Chondrocyte (in vitro differentiated cells): ENCODE measurements around the gene PNMA8C. TPM values are rescaled to one million over a fixed set of nuclear protein-coding genes. Genes with fewer than 3 reads are reported as not detected.

Experiments
- DNase-seq: peaks from one replicate; pipeline ENCODE4 v3.0.0; 2021; ENCODE audit warnings: mixed read lengths, low spot score
- H3K27ac Mint-ChIP-seq: one replicate; pipeline ENCODE4 v1.8.0; 2021; ENCODE audit warnings: mild to moderate bottlenecking, moderate library complexity, mixed read lengths; ENCODE audit not compliant: unreplicated experiment
- H3K27me3 Mint-ChIP-seq: 2 replicates; pipeline ENCODE4 v1.8.0; 2021; ENCODE audit warnings: low read depth, mixed read lengths
- H3K36me3 Mint-ChIP-seq: 2 replicates; pipeline ENCODE4 v1.8.0; 2021; ENCODE audit warnings: low read depth, mixed read lengths
- H3K4me1 Mint-ChIP-seq: 2 replicates; pipeline ENCODE4 v1.8.0; 2021; ENCODE audit warnings: low read depth, mild to moderate bottlenecking, mixed read lengths
- H3K4me3 Mint-ChIP-seq: one replicate; pipeline ENCODE4 v1.8.0; 2021; ENCODE audit warnings: mild to moderate bottlenecking, moderate library complexity, mixed read lengths; ENCODE audit not compliant: unreplicated experiment
- H3K9me3 Mint-ChIP-seq: 2 replicates; pipeline ENCODE4 v1.8.0; 2021; ENCODE audit warnings: low read depth, mixed read lengths
- total RNA-seq: library from RNA; stranded (reverse); gene quantifications from 3 replicates; pipeline ENCODE4 v1.2.1, GENCODE V29; 2021
- TF ChIP-seq, protein P1 (sequence below): fragments of 200-600 bp; sonication (generic); IDR thresholded peaks from 2 replicates; pipeline ENCODE4 v1.5.0; 2021; ENCODE audit warnings: antibody characterized with exemption, mild to moderate bottlenecking, moderate library complexity

PNMA8C gene
- total RNA-seq, 1 donor from 2014 or later, result 0.20 TPM

DNA sequence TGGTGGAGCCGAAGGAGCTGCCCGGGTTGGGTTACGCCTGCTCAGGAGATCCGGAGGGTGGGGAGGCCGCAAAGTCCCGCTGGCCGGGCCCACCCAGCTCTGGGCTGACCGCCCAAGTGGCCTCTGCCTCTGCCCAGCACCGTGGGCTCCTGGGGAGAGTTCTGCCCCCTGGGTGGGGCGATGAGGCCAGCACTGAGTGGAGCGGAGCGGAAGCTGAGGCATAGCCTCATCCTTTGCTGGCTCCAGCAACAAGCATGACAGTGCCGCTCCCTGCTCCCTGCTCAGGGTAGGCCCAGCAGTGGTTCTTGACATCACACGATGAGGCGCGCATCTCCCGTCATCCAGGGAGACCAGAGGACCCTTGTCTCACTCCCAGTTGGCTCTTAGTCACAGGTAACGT lies 37.9 kb downstream of the PNMA8C start:
- Mint-ChIP-seq H3K4me3 (no peak overlapping the region), H3K9me3 (peaks cover 5% of the 10 kb centered on the region), H3K27ac (peak overlapping the region; percentile 73), H3K4me1 (peaks cover 42% of the 10 kb centered on the region), H3K27me3 (no peaks in the 10 kb centered on the region), H3K36me3 (peaks cover 32% of the 10 kb centered on the region)
- peak; percentile 73 for DNase-seq
- TF ChIP-seq, protein P1, sequence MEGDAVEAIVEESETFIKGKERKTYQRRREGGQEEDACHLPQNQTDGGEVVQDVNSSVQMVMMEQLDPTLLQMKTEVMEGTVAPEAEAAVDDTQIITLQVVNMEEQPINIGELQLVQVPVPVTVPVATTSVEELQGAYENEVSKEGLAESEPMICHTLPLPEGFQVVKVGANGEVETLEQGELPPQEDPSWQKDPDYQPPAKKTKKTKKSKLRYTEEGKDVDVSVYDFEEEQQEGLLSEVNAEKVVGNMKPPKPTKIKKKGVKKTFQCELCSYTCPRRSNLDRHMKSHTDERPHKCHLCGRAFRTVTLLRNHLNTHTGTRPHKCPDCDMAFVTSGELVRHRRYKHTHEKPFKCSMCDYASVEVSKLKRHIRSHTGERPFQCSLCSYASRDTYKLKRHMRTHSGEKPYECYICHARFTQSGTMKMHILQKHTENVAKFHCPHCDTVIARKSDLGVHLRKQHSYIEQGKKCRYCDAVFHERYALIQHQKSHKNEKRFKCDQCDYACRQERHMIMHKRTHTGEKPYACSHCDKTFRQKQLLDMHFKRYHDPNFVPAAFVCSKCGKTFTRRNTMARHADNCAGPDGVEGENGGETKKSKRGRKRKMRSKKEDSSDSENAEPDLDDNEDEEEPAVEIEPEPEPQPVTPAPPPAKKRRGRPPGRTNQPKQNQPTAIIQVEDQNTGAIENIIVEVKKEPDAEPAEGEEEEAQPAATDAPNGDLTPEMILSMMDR, result no peak

- Mint-ChIP-seq H3K4me1 (peaks cover 38% of the 10 kb centered on the region), H3K36me3 (peaks cover 34% of the 10 kb centered on the region), H3K27me3 (no peaks in the 10 kb centered on the region), H3K4me3 (no peak overlapping the region), H3K9me3 (peaks cover 5% of the 10 kb centered on the region), H3K27ac (no peak overlapping the region)
- TF ChIP-seq, protein P1, result no peak
- DNase-seq, result peak; percentile 78
These were observed 38.4 kb downstream of the PNMA8C start for GRCh38 chr19:46390121-46390858.

- no peaks in the 10 kb centered on the region for H3K27me3 Mint-ChIP-seq
- peaks cover 5% of the 10 kb centered on the region for H3K9me3 Mint-ChIP-seq
- TF ChIP-seq, protein P1, result no peak
- no peak overlapping the region for H3K27ac Mint-ChIP-seq
- no peak overlapping the region for H3K4me3 Mint-ChIP-seq
- peaks cover 29% of the 10 kb centered on the region for H3K4me1 Mint-ChIP-seq
- DNase-seq, result peak; percentile 87
- peaks cover 45% of the 10 kb centered on the region for H3K36me3 Mint-ChIP-seq
These were observed 40.2 kb downstream of the PNMA8C start for GRCh38 chr19:46388311-46389095.

- no peak overlapping the region for H3K4me3 Mint-ChIP-seq
- no peak overlapping the region for H3K27ac Mint-ChIP-seq
- peaks cover 48% of the 10 kb centered on the region for H3K36me3 Mint-ChIP-seq
- peak; percentile 66 for DNase-seq
- TF ChIP-seq, protein P1, result no peak
- H3K4me1 Mint-ChIP-seq, result peaks cover 21% of the 10 kb centered on the region
- H3K9me3 Mint-ChIP-seq, result peaks cover 5% of the 10 kb centered on the region
- no peaks in the 10 kb centered on the region for H3K27me3 Mint-ChIP-seq
These were observed 41.0 kb downstream of the PNMA8C start for GRCh38 chr19:46387713-46388130.

- TF ChIP-seq, protein P1, result no peak
- Mint-ChIP-seq H3K36me3 (peaks cover 53% of the 10 kb centered on the region), H3K27ac (peak overlapping the region; percentile 15), H3K4me1 (peaks cover 18% of the 10 kb centered on the region), H3K27me3 (no peaks in the 10 kb centered on the region), H3K4me3 (no peak overlapping the region), H3K9me3 (peaks cover 5% of the 10 kb centered on the region)
- DNase-seq, result peak; percentile 73
These were observed 41.6 kb downstream of the PNMA8C start for GRCh38 chr19:46386996-46387712.
